Stimulated activated naive CD8-positive, alpha-beta T cell treated with anti-CD3 and anti-CD28 coated beads, Interleukin-15, Interleukin-2, amounts not matched to agents 100 ng/mL and 50 ng/mL, for 24 hours (primary cell): ENCODE results near the gene ESCO1.
"Not testable (repeated sequence)": the region's sequence is repeated elsewhere in the genome, so short reads cannot be mapped to it uniquely, and the experiment has no call there.

ENCODE experiments used
- H3K27ac Mint-ChIP-seq: one replicate; pipeline ENCODE4 v1.8.0; 2021; ENCODE audit warnings: mild to moderate bottlenecking, mixed read lengths
- H3K27me3 Mint-ChIP-seq: one replicate; pipeline ENCODE4 v1.8.0; 2021; ENCODE audit warnings: mixed read lengths
- H3K36me3 Mint-ChIP-seq: one replicate; pipeline ENCODE4 v1.8.0; 2021; ENCODE audit warnings: low read depth, mixed read lengths
- H3K4me1 Mint-ChIP-seq: one replicate; pipeline ENCODE4 v1.8.0; 2021; ENCODE audit warnings: low read depth, mixed read lengths
- H3K4me3 Mint-ChIP-seq: one replicate; pipeline ENCODE4 v1.8.0; 2021; ENCODE audit warnings: mild to moderate bottlenecking, mixed read lengths
- H3K9me3 Mint-ChIP-seq: one replicate; pipeline ENCODE4 v1.8.0; 2021; ENCODE audit warnings: mixed read lengths

The ESCO1 gene

DNA sequence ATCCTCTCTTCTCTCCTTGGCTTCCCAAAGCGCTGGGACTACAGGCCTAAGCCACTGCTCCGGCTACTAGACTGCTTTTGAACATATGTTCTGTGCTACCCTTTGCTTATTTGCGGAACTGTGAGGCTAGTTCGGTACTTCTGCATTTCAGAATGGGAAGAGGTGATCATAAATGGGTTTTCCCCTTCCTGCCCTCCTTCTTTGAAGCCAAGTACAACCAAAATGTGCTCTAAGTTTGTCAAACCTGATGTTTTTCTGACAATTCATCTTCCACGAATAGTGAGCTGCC is 1.7 kb upstream of the ESCO1 start:
- H3K4me3 Mint-ChIP-seq = no peak overlapping the region
- no peaks in the 10 kb centered on the region for H3K9me3 Mint-ChIP-seq
- peaks cover 42% of the 10 kb centered on the region for H3K4me1 Mint-ChIP-seq
- H3K27ac Mint-ChIP-seq = peak overlapping the region; percentile 52
- H3K36me3 Mint-ChIP-seq = peaks cover 4% of the 10 kb centered on the region
- H3K27me3 Mint-ChIP-seq = no peaks in the 10 kb centered on the region

DNA sequence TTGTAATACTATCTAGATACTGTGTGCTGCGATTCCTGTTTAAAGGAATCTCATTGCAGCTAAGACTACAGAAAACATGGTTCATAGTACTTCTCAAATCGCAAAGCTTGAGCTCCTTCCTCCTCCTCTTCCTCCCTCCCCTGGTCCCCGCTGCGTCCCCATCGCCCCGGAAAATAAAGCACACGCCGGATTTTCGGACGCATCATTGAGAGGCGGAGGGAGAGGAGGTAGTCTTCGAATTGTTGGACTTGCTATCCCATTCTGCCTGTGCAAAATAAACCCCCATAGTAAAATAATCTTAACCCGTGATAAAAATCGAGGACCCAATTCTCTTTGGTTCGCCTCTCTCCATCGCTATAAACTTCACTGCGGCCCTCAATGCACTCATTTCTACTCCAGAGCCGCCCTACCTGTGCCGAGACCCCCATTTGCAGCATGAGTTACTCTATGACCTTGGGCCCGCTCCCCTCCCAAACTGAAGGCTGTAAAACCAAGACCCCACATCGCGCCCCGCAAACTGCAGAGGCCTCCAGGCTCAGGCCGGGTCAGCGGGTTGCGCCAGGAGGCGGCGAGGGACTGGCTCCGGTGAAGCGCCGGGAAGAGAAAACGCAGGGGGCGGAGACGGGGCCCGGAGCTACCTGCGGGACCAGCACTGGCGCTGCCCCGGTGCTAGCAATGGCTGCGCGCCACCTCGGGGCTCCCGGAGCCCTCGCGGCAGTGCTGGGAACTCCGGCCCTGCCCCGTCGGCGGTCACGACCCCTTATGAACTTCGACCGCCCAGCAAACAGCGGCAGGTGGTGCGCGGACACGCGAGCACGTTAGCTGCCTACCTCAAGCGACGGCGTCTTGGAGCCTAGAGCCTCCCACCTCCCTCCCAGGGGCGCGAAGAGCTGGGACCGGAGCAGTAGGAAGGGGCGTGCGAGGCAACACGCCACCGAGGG is 649 bp downstream of the ESCO1 start:
- Mint-ChIP-seq H3K4me3 (peak overlapping the region; percentile 95), H3K27ac (peak overlapping the region; percentile 96), H3K4me1 (peaks cover 46% of the 10 kb centered on the region), H3K27me3 (no peaks in the 10 kb centered on the region), H3K36me3 (peaks cover 4% of the 10 kb centered on the region), H3K9me3 (no peaks in the 10 kb centered on the region)

GRCh38 chr18:21598726-21599584 is 1.5 kb downstream of the ESCO1 start:
- Mint-ChIP-seq H3K36me3 (peaks cover 7% of the 10 kb centered on the region), H3K4me1 (peaks cover 48% of the 10 kb centered on the region)

GRCh38 chr18:21597620-21598019 is 2.9 kb downstream of the ESCO1 start:
- Mint-ChIP-seq H3K9me3 (no peaks in the 10 kb centered on the region), H3K4me3 (peak overlapping the region; percentile 15), H3K27me3 (no peaks in the 10 kb centered on the region), H3K27ac (peak overlapping the region; percentile 14), H3K36me3 (peaks cover 10% of the 10 kb centered on the region), H3K4me1 (peaks cover 50% of the 10 kb centered on the region)

More at GRCh38 chr18:21598726-21599584, 1.5 kb downstream of the ESCO1 start:
- H3K4me3 Mint-ChIP-seq = peak overlapping the region; percentile 95
- H3K27me3 Mint-ChIP-seq = no peaks in the 10 kb centered on the region
- no peaks in the 10 kb centered on the region for H3K9me3 Mint-ChIP-seq
- H3K27ac Mint-ChIP-seq = peak overlapping the region; percentile 96

GRCh38 chr18:21593540-21594257 is 6.8 kb downstream of the ESCO1 start:
- Mint-ChIP-seq H3K4me3 (no peak overlapping the region), H3K27me3 (no peaks in the 10 kb centered on the region), H3K9me3 (no peaks in the 10 kb centered on the region), H3K36me3 (peaks cover 21% of the 10 kb centered on the region), H3K27ac (no peak overlapping the region), H3K4me1 (peaks cover 33% of the 10 kb centered on the region)

DNA sequence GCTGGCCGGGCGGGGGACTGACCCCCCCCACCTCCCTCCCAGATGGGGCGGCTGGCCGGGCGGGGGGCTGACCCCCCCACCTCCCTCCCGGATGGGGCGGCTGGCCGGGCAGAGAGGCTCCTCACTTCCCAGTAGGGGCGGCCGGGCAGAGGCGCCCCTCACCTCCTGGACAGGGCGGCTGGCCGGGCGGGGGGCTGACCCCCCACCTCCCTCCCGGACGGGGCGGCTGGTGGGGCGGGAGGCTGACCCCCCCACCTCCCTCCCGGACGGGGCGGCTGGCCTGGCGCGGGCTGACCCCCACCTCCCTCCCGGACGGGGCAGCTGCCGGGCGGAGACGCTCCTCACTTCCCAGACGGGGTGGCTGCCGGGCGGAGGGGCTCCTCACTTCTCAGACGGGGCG is 8.1 kb downstream of the ESCO1 start:
- H3K9me3 Mint-ChIP-seq, H3K27ac Mint-ChIP-seq, H3K4me3 Mint-ChIP-seq, H3K27me3 Mint-ChIP-seq: not testable (repeated sequence)
- Mint-ChIP-seq H3K4me1 (peaks cover 22% of the 10 kb centered on the region), H3K36me3 (peaks cover 28% of the 10 kb centered on the region)

GRCh38 chr18:21584391-21584790 is 16.1 kb downstream of the ESCO1 start:
- Mint-ChIP-seq H3K9me3 (no peaks in the 10 kb centered on the region), H3K36me3 (peaks cover 21% of the 10 kb centered on the region), H3K27me3 (no peaks in the 10 kb centered on the region)

GRCh38 chr18:21575656-21576055 is 24.8 kb downstream of the ESCO1 start:
- Mint-ChIP-seq H3K4me3 (no peak overlapping the region), H3K27ac (no peak overlapping the region), H3K4me1 (peaks cover 10% of the 10 kb centered on the region), H3K27me3 (no peaks in the 10 kb centered on the region), H3K9me3 (no peaks in the 10 kb centered on the region), H3K36me3 (peaks cover 69% of the 10 kb centered on the region)

More at GRCh38 chr18:21584391-21584790, 16.1 kb downstream of the ESCO1 start:
- Mint-ChIP-seq H3K4me3 (no peak overlapping the region), H3K4me1 (peaks cover 18% of the 10 kb centered on the region), H3K27ac (no peak overlapping the region)

GRCh38 chr18:21571772-21572171 is 28.7 kb downstream of the ESCO1 start:
- Mint-ChIP-seq H3K27ac (no peak overlapping the region), H3K27me3 (no peaks in the 10 kb centered on the region), H3K36me3 (peaks cover 74% of the 10 kb centered on the region), H3K4me1 (peaks cover 3% of the 10 kb centered on the region), H3K9me3 (no peaks in the 10 kb centered on the region), H3K4me3 (no peak overlapping the region)

DNA sequence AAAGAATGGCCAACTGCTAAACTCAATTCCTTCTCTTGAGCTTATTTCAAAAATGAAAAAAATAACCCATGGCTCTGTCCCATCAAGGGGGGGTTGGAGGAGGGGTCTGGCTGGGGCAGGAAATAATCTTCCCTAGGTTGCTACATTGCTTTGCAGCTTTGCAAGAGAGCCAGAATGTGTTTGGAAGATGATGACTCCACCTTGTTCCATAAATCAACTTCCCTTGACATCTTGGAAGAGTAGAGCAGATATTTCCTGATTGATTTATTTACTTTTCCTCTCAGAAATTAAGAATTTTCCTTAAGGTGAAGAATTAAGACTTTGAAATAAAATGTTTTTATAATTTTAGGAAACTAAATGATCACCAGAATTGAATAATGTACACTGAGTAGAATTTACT is 41.3 kb downstream of the ESCO1 start:
- no peaks in the 10 kb centered on the region for H3K4me1 Mint-ChIP-seq
- H3K4me3 Mint-ChIP-seq = no peak overlapping the region
- H3K27me3 Mint-ChIP-seq = no peaks in the 10 kb centered on the region
- H3K27ac Mint-ChIP-seq = no peak overlapping the region
- no peaks in the 10 kb centered on the region for H3K9me3 Mint-ChIP-seq
- H3K36me3 Mint-ChIP-seq = peaks cover 41% of the 10 kb centered on the region

GRCh38 chr18:21557607-21558253 is 42.8 kb downstream of the ESCO1 start:
- no peak overlapping the region for H3K4me3 Mint-ChIP-seq
- H3K9me3 Mint-ChIP-seq = no peaks in the 10 kb centered on the region
- peaks cover 1% of the 10 kb centered on the region for H3K4me1 Mint-ChIP-seq
- no peak overlapping the region for H3K27ac Mint-ChIP-seq
- H3K27me3 Mint-ChIP-seq = no peaks in the 10 kb centered on the region
- peaks cover 41% of the 10 kb centered on the region for H3K36me3 Mint-ChIP-seq

- H3K4me3 Mint-ChIP-seq = no peak overlapping the region
- H3K27me3 Mint-ChIP-seq = no peaks in the 10 kb centered on the region
Measured at GRCh38 chr18:21550510-21550970, 50.0 kb downstream of the ESCO1 start.

GRCh38 chr18:21548647-21549046 is 51.9 kb downstream of the ESCO1 start:
- Mint-ChIP-seq H3K27me3 (no peaks in the 10 kb centered on the region), H3K9me3 (peaks cover 8% of the 10 kb centered on the region), H3K4me1 (peaks cover 14% of the 10 kb centered on the region), H3K36me3 (peaks cover 68% of the 10 kb centered on the region), H3K4me3 (no peak overlapping the region), H3K27ac (no peak overlapping the region)

More at GRCh38 chr18:21550510-21550970, 50.0 kb downstream of the ESCO1 start:
- H3K9me3 Mint-ChIP-seq = peaks cover 8% of the 10 kb centered on the region
- peaks cover 14% of the 10 kb centered on the region for H3K4me1 Mint-ChIP-seq
- H3K36me3 Mint-ChIP-seq = peaks cover 72% of the 10 kb centered on the region
- no peak overlapping the region for H3K27ac Mint-ChIP-seq

DNA sequence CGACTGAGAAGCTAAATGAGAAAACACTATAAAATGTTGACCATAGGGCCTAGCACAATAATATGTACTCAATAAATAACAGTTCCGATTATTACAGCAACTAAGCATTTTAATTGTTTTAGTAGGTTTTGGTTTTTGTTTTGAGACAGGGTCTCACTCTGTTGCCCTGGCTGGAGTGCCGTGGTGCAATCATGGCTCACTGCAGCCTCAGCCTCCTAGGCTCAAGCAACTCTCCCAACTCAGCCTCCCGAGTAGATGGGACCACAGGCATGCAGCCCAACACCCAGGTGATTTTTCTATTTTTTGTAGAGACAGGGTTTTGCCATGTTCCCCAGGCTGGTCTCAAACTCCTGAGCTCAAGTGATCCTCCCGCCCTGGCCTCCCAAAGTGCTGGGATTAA is 54.1 kb downstream of the ESCO1 start:
- Mint-ChIP-seq H3K36me3 (peaks cover 61% of the 10 kb centered on the region), H3K27me3 (no peaks in the 10 kb centered on the region), H3K9me3 (no peaks in the 10 kb centered on the region), H3K27ac (no peak overlapping the region), H3K4me1 (peaks cover under 1% of the 10 kb centered on the region), H3K4me3 (no peak overlapping the region)
